Right lobe of liver (tissue), 4 donors: ENCODE results near the gene TTC28.

Experiments used
- POLR2A ChIP-seq: fragments of 450-650 bp; IDR thresholded peaks from one replicate; pipeline ENCODE4 v1.6.1; 2017; ENCODE audit warnings: antibody characterized with exemption, mild to moderate bottlenecking
- TF ChIP-seq, protein P1 (sequence below), 4 donors: fragments of 200-600 bp in 3 of 4; fragments of 450-650 bp in 1 of 4; IDR thresholded peaks; one replicate each; pipeline versions ENCODE4 v1.5.1 to v1.8.0; 2016 to 2022; ENCODE audit warnings: antibody characterized with exemption in 4 of 4, mild to moderate bottlenecking in 2 of 4
- donor health status: DM: no; HTN: no; CAD: no.
- donor health status: DM: no; HTN: no; CAD: no.
- donor health status: DM: no; HTN: yes; CAD: no.

DNA sequence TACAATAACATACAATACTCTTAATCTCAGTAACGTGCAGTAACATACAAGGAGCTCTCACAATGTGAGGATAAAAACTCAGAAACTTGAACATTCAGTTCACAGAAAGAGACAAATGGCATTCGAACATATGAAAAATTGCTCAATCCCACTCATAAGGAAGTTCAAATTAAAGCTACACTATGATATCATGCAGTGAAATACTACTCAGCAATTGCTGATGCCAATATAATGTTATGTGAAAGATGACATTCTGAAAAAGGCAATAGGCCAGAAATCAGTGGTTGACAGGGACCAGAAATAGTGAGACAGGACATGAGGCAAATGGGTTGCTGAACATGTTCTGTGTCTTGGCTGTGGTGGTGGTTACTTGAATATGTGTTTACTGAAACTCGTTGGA lies 726.9 kb downstream of the TTC28 start:
- TF ChIP-seq, protein P1, sequence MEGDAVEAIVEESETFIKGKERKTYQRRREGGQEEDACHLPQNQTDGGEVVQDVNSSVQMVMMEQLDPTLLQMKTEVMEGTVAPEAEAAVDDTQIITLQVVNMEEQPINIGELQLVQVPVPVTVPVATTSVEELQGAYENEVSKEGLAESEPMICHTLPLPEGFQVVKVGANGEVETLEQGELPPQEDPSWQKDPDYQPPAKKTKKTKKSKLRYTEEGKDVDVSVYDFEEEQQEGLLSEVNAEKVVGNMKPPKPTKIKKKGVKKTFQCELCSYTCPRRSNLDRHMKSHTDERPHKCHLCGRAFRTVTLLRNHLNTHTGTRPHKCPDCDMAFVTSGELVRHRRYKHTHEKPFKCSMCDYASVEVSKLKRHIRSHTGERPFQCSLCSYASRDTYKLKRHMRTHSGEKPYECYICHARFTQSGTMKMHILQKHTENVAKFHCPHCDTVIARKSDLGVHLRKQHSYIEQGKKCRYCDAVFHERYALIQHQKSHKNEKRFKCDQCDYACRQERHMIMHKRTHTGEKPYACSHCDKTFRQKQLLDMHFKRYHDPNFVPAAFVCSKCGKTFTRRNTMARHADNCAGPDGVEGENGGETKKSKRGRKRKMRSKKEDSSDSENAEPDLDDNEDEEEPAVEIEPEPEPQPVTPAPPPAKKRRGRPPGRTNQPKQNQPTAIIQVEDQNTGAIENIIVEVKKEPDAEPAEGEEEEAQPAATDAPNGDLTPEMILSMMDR (IDR thresholded peaks at IDR 0.05) = no peak
- TF ChIP-seq POLR2A = no peak
